SH-SY5Y (cell line): ENCODE results near the gene DST.

Experiments
- GATA2 ChIP-seq: IDR thresholded peaks from 2 replicates; pipeline ENCODE4 v1.6.1; 2011; ENCODE audit warnings: mild to moderate bottlenecking, low read depth, low read length
- GATA3 ChIP-seq: IDR thresholded peaks from 2 replicates; pipeline ENCODE4 v1.6.1; 2011; ENCODE audit warnings: low read depth, mild to moderate bottlenecking, low read length, moderate library complexity

DNA sequence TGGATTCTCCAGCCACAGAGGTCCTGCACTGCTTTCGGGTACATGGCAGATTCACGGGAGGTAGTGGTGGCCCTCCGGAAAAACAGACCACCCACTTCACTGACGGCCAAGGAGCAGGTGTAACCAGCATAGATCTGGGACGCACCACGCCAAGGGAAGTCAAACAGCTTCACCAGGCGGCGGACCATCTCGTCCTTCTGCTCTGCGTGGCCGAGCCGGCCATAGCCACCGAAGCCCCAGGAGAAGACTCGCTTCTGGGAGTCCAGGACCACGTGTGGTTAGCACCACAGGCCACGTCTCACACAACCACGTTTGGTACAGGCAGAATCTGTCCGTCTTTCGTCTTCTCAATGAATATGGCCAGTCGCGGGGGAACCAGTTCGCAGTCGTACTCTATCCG, 210.5 kb downstream of the DST start:
- TF ChIP-seq GATA3 (no peak), GATA2 (no peak)
